Measurements from ENCODE around the gene PDK2.
A peak's percentile ranks its signal among the peaks of the same experiment; 100 is the strongest.

PDK2 gene

DNA sequence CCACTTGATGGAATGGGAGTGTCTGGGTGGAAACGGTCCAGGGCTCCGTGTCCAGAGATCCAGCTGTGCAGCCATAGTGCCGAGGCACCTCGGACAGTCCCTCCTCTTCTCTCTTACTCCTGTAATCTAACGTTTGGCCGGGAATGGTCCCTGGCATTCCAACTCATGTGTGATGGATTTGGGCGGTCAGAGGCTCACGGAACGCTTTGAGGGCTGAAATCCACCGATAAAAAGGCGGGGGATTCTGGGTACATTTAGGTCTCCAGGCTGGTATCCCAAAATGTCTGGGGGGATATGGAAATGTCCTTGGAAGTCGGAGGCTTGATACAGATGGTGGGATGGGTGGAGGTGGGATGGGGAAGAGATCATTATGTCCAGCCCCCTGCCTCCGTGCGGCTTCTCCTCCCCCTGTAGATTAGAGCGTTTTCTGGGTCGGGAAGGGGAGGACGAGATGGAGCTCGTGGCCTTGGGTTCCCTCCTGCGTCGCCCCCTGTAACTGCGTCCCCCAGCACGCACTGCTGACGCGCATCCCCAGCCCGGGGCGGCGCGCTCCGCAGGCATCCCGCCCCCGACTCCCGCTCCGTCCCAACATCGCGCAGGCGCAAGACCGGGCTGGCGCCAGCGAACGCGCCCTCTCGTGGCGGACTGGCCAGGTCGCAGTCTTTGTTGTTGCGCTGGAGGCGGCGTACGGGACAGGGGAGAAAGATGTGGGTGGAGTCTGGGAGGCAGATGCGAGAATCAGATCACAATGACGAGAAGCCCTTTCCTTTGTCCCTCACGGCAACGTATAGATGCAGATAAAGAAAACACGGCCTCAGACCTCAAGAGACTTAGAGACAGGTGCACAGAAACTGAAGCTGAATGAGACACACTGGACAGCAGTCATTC lies 66.1 kb downstream of the PDK2 start:
- TF ChIP-seq EZH2 (IDR thresholded peaks at IDR 0.05; ENCODE audit: borderline replicate concordance, low read depth, low read length, severe bottlenecking) = no peak
- TF ChIP-seq, protein P1, sequence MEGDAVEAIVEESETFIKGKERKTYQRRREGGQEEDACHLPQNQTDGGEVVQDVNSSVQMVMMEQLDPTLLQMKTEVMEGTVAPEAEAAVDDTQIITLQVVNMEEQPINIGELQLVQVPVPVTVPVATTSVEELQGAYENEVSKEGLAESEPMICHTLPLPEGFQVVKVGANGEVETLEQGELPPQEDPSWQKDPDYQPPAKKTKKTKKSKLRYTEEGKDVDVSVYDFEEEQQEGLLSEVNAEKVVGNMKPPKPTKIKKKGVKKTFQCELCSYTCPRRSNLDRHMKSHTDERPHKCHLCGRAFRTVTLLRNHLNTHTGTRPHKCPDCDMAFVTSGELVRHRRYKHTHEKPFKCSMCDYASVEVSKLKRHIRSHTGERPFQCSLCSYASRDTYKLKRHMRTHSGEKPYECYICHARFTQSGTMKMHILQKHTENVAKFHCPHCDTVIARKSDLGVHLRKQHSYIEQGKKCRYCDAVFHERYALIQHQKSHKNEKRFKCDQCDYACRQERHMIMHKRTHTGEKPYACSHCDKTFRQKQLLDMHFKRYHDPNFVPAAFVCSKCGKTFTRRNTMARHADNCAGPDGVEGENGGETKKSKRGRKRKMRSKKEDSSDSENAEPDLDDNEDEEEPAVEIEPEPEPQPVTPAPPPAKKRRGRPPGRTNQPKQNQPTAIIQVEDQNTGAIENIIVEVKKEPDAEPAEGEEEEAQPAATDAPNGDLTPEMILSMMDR (IDR thresholded peaks at IDR 0.05; ENCODE audit: borderline replicate concordance, extremely low read depth, low read length, poor library complexity, severe bottlenecking) = peak; percentile 97
- peak; percentile 96 for DNase-seq
- Histone ChIP-seq H3K9me3 (ENCODE audit: insufficient read depth, low read length, severe bottlenecking) (no peaks in the 10 kb centered on the region), H3K27ac (ENCODE audit: low read length) (peak overlapping the region; percentile 11; the same call in 1 of the 2 replicates), H3K79me2 (ENCODE audit: insufficient read depth, low read length) (no peaks in the 10 kb centered on the region), H3K27me3 (ENCODE audit: insufficient read depth, low read length, poor library complexity) (no peaks in the 10 kb centered on the region), H2AFZ (ENCODE audit: low read depth, low read length) (peak overlapping the region; percentile 79), H4K20me1 (ENCODE audit: insufficient read depth, low read length) (no peaks in the 10 kb centered on the region), H3K4me1 (ENCODE audit: insufficient read depth, low read length) (peaks cover 20% of the 10 kb centered on the region), H3K4me3 (ENCODE audit: low read depth in 1 of 2, low read length in 2 of 2) (peak overlapping the region in 1 of 2 experiments; percentile 53; a peak in 2 of 4 replicates), H3K4me2 (ENCODE audit: insufficient read depth, low read length) (peak overlapping the region; percentile 76), H3K36me3 (ENCODE audit: insufficient read depth, low read length) (no peaks in the 10 kb centered on the region), H3K9ac (ENCODE audit: low read depth, low read length) (peak overlapping the region; percentile 50)
- peak; percentile 96 for ATAC-seq (ENCODE audit: insufficient read depth, low read depth)
